K562 (cell line): ENCODE measurements around the gene IRAK2. TPM values are rescaled to one million over a fixed set of nuclear protein-coding genes. Genes with fewer than 3 reads are reported as not detected.
A peak's percentile ranks its signal among the peaks of the same experiment; 100 is the strongest.

Source experiments
- ADNP ChIP-seq: fragments of 200-800 bp; sonication (Bioruptor generic); IDR thresholded peaks from 2 replicates; pipeline ENCODE4 v1.6.1; 2016; ENCODE audit warnings: missing genetic modification characterization, missing compliant biosample characterization
- BCL6 ChIP-seq: fragments of 250-450 bp; sonication (Bioruptor Pico); IDR thresholded peaks from 2 replicates; pipeline ENCODE4 v1.4.0; 2020
- BRF1 ChIP-seq: IDR thresholded peaks from 3 replicates; pipeline ENCODE4 v1.6.1; 2011; ENCODE audit warnings: borderline replicate concordance, mild to moderate bottlenecking; ENCODE audit not compliant: insufficient read length; ENCODE audit errors: extremely low read depth
- CEBPB ChIP-seq: fragments of 450-650 bp; IDR thresholded peaks from 2 replicates; pipeline ENCODE4 v1.6.1; 2016; ENCODE audit warnings: missing genetic modification characterization, missing compliant biosample characterization
- FOXM1 ChIP-seq, 2 experiments: fragments of 450-650 bp in 1 of 2; sonication (generic) in 1 of 2; formaldehyde crosslinking in 1 of 2; IDR thresholded peaks; 2 replicates each; pipeline versions ENCODE4 v1.6.1 to v1.9.0; 2017 to 2022; ENCODE audit warnings: low read depth in 2 of 2, mild to moderate bottlenecking in 2 of 2, missing genetic modification reagents in 1 of 2, moderate library complexity in 1 of 2
- KAT7 ChIP-seq: sonication (generic); formaldehyde crosslinking; IDR thresholded peaks from 2 replicates; pipeline ENCODE4 v1.8.0; 2022; ENCODE audit warnings: missing genetic modification reagents, mild to moderate bottlenecking, borderline replicate concordance
- KDM5B ChIP-seq: fragments of 200-600 bp; sonication (generic); IDR thresholded peaks from 2 replicates; pipeline ENCODE4 v1.6.1; 2012; ENCODE audit warnings: low read depth, mild to moderate bottlenecking, moderate library complexity, low read length, control low read depth, inconsistent platforms; ENCODE audit not compliant: insufficient replicate concordance
- NR4A1 ChIP-seq, 2 experiments: fragments of 250-450 bp in 1 of 2; fragments of 450-650 bp in 1 of 2; sonication (Bioruptor Pico) in 1 of 2; IDR thresholded peaks; 2 replicates each; pipeline versions ENCODE4 v1.4.0 to v1.6.1; 2016 to 2020; ENCODE audit warnings: mild to moderate bottlenecking in 2 of 2, missing compliant biosample characterization in 1 of 2, missing genetic modification characterization in 1 of 2, moderate library complexity in 1 of 2
- PHTF2 ChIP-seq: fragments of 250-450 bp; sonication (Bioruptor Pico); IDR thresholded peaks from 2 replicates; pipeline ENCODE4 v1.5.0; 2021; ENCODE audit warnings: mild to moderate bottlenecking
- RBM15 ChIP-seq: fragments of 200-400 bp; formaldehyde crosslinking; IDR thresholded peaks from 2 replicates; pipeline ENCODE4 v1.6.1; 2018; ENCODE audit warnings: mild to moderate bottlenecking, low read length, moderate library complexity; ENCODE audit not compliant: insufficient read depth
- SRSF1 ChIP-seq: fragments of 200-400 bp; formaldehyde crosslinking; IDR thresholded peaks from 2 replicates; pipeline ENCODE4 v1.6.1; 2017; ENCODE audit warnings: mild to moderate bottlenecking, low read depth, low read length, moderate library complexity
- TRIM28 ChIP-seq: fragments of 450-650 bp; IDR thresholded peaks from 2 replicates; pipeline ENCODE4 v1.6.1; 2017
- ZC3H11A ChIP-seq: IDR thresholded peaks from 2 replicates; pipeline ENCODE4 v1.6.1; 2012; ENCODE audit warnings: low read depth, low read length, improper control_type of control experiment
- ZNF165 ChIP-seq: fragments of 250-450 bp; sonication (Bioruptor Pico); IDR thresholded peaks from 2 replicates; pipeline ENCODE4 v1.4.0; 2020; ENCODE audit warnings: borderline replicate concordance
- ZNF274 ChIP-seq: IDR thresholded peaks from 2 replicates; pipeline ENCODE4 v1.6.1; 2011; ENCODE audit warnings: low read depth, mild to moderate bottlenecking, low read length, moderate library complexity, borderline replicate concordance
- polyA plus RNA-seq, 8 experiments: library from polyadenylated mRNA; depleted of rRNA in 4 of 8; stranded (reverse) in 5 of 8; unstranded in 3 of 8; fragments of >200 nt; fragmentation: Nextera tagmentation in 2 of 8; fragmentation: Illumina TruSeq in 1 of 8; extraction: Ambion mirVana in 2 of 8; extraction: Trizol in 1 of 8; gene quantifications; 2 replicates each; pipeline versions ENCODE4 v1.2.1 to v1.2.3, GENCODE V29; 2011 to 2014; ENCODE audit warnings: inconsistent platforms in 1 of 8, missing spikeins in 1 of 8
- total RNA-seq, 7 experiments: library from RNA; depleted of rRNA in 6 of 7; stranded (reverse); fragments of >200 nt in 6 of 7; fragmentation: Illumina TruSeq in 2 of 7; extraction: Trizol in 2 of 7; gene quantifications; 2 replicates each; pipeline versions ENCODE4 v1.2.1 to v1.2.3, GENCODE V29; 2011 to 2021; ENCODE audit warnings: low replicate concordance in 1 of 7
- TF ChIP-seq, protein P1 (sequence below): fragments of 150-350 bp; IDR thresholded peaks from 2 replicates; pipeline ENCODE4 v1.6.1; 2014; ENCODE audit warnings: low read depth, mild to moderate bottlenecking, low read length, borderline replicate concordance
- TF ChIP-seq, protein P2 (sequence below): fragments of 250-450 bp; sonication (Bioruptor Pico); IDR thresholded peaks from 2 replicates; pipeline ENCODE4 v1.5.0; 2021
- TF ChIP-seq, protein P3 (sequence below): fragments of 450-650 bp; IDR thresholded peaks from 2 replicates; pipeline ENCODE4 v1.6.1; 2016; ENCODE audit warnings: antibody characterized with exemption
- TF ChIP-seq, protein P4 (sequence below): fragments of 450-650 bp; conservative IDR thresholded peaks from 2 replicates; pipeline ENCODE4 v1.6.1; 2016; ENCODE audit warnings: missing genetic modification characterization, low read depth, mild to moderate bottlenecking, control low read depth, missing compliant biosample characterization

The IRAK2 gene
- total and polyA plus RNA-seq, 9 of the 15 experiments (the other 6 are each of a cell fraction or from before 2014, with no cell fraction given) = 0.42 to 4.4 (median 2.7) TPM

DNA sequence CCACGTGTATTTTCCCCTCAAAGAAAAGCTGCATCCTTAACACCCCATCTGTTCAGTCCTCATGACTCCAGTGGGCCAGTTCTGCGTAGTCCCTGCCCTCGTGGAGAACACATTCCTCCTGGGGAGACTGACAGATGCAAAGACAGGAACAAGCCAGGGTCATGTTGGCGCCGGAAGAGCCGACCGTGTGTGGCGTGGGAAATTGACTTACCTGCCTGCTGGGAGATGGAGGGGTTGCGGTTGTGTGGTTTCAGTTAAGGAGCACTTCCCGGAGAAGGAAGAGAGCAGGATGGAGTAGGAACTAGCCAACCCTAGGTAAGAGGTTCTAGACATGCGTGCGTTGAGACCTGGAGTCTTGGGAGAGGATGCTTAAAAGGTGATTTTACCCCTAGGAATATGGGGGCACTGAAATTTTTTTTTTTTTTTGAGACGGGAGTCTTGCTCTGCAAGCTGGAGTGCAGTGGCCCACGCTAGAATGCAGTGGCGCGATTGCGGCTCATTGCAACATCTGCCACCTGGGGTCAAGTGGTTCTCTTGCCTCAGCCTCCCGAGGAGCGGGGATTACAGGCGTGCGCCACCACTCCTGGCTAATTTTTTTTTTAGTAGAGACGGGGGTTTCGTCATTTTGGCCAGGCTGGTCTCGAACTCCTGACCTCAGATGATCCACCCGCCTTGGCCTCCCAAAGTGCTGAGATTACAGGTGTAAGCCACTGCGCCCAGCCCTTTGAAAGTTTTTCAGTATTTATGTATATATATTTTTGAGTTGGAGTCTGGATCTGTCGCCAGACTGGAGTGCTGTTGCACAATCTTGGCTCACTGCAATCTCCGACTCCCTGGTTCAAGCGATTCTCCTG, 21.8 kb upstream of the IRAK2 start (continued):
- TF ChIP-seq, protein P1, sequence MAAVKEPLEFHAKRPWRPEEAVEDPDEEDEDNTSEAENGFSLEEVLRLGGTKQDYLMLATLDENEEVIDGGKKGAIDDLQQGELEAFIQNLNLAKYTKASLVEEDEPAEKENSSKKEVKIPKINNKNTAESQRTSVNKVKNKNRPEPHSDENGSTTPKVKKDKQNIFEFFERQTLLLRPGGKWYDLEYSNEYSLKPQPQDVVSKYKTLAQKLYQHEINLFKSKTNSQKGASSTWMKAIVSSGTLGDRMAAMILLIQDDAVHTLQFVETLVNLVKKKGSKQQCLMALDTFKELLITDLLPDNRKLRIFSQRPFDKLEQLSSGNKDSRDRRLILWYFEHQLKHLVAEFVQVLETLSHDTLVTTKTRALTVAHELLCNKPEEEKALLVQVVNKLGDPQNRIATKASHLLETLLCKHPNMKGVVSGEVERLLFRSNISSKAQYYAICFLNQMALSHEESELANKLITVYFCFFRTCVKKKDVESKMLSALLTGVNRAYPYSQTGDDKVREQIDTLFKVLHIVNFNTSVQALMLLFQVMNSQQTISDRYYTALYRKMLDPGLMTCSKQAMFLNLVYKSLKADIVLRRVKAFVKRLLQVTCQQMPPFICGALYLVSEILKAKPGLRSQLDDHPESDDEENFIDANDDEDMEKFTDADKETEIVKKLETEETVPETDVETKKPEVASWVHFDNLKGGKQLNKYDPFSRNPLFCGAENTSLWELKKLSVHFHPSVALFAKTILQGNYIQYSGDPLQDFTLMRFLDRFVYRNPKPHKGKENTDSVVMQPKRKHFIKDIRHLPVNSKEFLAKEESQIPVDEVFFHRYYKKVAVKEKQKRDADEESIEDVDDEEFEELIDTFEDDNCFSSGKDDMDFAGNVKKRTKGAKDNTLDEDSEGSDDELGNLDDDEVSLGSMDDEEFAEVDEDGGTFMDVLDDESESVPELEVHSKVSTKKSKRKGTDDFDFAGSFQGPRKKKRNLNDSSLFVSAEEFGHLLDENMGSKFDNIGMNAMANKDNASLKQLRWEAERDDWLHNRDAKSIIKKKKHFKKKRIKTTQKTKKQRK = no peak
- no peak for TF ChIP-seq RBM15
- TF ChIP-seq KDM5B = no peak
- TF ChIP-seq NR4A1 (CRISPR knock-in tag; IDR thresholded peaks at IDR 0.05) = no peak
- TF ChIP-seq NR4A1 (tag; IDR thresholded peaks at IDR 0.05) = no peak; the same call in 1 of the 2 replicates
- TF ChIP-seq KAT7 (CRISPR knock-in tag) = no peak
- peak; percentile 71; the same call in 1 of the 2 replicates for TF ChIP-seq ADNP
- TF ChIP-seq, protein P2, sequence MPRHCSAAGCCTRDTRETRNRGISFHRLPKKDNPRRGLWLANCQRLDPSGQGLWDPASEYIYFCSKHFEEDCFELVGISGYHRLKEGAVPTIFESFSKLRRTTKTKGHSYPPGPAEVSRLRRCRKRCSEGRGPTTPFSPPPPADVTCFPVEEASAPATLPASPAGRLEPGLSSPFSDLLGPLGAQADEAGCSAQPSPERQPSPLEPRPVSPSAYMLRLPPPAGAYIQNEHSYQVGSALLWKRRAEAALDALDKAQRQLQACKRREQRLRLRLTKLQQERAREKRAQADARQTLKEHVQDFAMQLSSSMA (CRISPR knock-in tag) = no peak
- no peak for TF ChIP-seq BRF1
- no peak; the same call in 1 of the 2 replicates for TF ChIP-seq FOXM1 (IDR thresholded peaks at IDR 0.05; ENCODE audit: low read depth)
- no peak for TF ChIP-seq FOXM1 (CRISPR knock-in tag; IDR thresholded peaks at IDR 0.05; ENCODE audit: low read depth)
- no peak for TF ChIP-seq BCL6 (CRISPR knock-in tag)
- TF ChIP-seq, protein P3, sequence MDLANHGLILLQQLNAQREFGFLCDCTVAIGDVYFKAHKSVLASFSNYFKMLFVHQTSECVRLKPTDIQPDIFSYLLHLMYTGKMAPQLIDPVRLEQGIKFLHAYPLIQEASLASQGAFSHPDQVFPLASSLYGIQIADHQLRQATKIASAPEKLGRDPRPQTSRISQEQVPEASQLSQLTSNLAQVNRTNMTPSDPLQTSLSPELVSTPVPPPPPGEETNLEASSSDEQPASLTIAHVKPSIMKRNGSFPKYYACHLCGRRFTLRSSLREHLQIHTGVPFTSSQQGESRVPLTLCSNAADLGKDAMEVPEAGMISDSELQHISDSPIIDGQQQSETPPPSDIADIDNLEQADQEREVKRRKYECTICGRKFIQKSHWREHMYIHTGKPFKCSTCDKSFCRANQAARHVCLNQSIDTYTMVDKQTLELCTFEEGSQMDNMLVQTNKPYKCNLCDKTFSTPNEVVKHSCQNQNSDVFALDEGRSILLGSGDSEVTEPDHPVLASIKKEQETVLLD = no peak
- no peak for TF ChIP-seq PHTF2 (CRISPR knock-in tag)
- TF ChIP-seq ZC3H11A = no peak
- no peak for TF ChIP-seq SRSF1
- TF ChIP-seq ZNF165 = no peak
- TF ChIP-seq ZNF274 = no peak
- TF ChIP-seq, protein P4, sequence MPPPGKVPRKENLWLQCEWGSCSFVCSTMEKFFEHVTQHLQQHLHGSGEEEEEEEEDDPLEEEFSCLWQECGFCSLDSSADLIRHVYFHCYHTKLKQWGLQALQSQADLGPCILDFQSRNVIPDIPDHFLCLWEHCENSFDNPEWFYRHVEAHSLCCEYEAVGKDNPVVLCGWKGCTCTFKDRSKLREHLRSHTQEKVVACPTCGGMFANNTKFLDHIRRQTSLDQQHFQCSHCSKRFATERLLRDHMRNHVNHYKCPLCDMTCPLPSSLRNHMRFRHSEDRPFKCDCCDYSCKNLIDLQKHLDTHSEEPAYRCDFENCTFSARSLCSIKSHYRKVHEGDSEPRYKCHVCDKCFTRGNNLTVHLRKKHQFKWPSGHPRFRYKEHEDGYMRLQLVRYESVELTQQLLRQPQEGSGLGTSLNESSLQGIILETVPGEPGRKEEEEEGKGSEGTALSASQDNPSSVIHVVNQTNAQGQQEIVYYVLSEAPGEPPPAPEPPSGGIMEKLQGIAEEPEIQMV (tag) = no peak
- TF ChIP-seq TRIM28 = peak; percentile 94; the same call in 1 of the 2 replicates
- TF ChIP-seq CEBPB (tag) = peak; percentile 97
